HFFc6 (cell line): Measurements from ENCODE around the gene TMEM63B. TPM values are rescaled to one million over a fixed set of nuclear protein-coding genes. Genes with fewer than 3 reads are reported as not detected.

ENCODE experiments used
- DNase-seq: peaks from one replicate; pipeline ENCODE4 v3.0.0-alpha.2; 2018
- H3K27ac Mint-ChIP-seq: 2 replicates; pipeline ENCODE4 v1.8.0; 2020; ENCODE audit warnings: mild to moderate bottlenecking, mixed read lengths
- H3K27me3 Mint-ChIP-seq: 2 replicates; pipeline ENCODE4 v1.8.0; 2021; ENCODE audit warnings: mild to moderate bottlenecking, moderate library complexity, mixed read lengths; ENCODE audit not compliant: insufficient read depth
- H3K36me3 Mint-ChIP-seq: 2 replicates; pipeline ENCODE4 v1.8.0; 2021; ENCODE audit warnings: low read depth, mixed read lengths
- H3K4me1 Mint-ChIP-seq: 2 replicates; pipeline ENCODE4 v1.8.0; 2020; ENCODE audit warnings: low read depth, mixed read lengths
- H3K4me3 Mint-ChIP-seq: 2 replicates; pipeline ENCODE4 v1.8.0; 2020; ENCODE audit warnings: mild to moderate bottlenecking, moderate library complexity, mixed read lengths
- H3K9me3 Mint-ChIP-seq: 2 replicates; pipeline ENCODE4 v1.8.0; 2020; ENCODE audit warnings: mild to moderate bottlenecking, mixed read lengths
- CTCF ChIP-seq: fragments of 200-600 bp; sonication (generic); IDR thresholded peaks from 2 replicates; pipeline ENCODE4 v1.5.0; 2021; ENCODE audit warnings: antibody characterized with exemption, mild to moderate bottlenecking
- total RNA-seq, 6 experiments: library from RNA; stranded (reverse); fragmentation: NEBNext Ultra II Directional; extraction: Animal tissue kit (Norgen Biotek cat#: 25700); gene quantifications; 2 replicates in 1 of 6; 3 replicates in 5 of 6; pipeline ENCODE4 v1.2.3, GENCODE V29; 2021

The TMEM63B gene
- total RNA-seq, 6 experiments from 2014 or later: 38.3 to 55.1 (median 44.7) TPM

GRCh38 chr6:44080561-44081521, 46.5 kb upstream of the TMEM63B start:
- no peaks in the 10 kb centered on the region for H3K9me3 Mint-ChIP-seq
- H3K36me3 Mint-ChIP-seq: no peaks in the 10 kb centered on the region
- TF ChIP-seq CTCF: no peak
- H3K27ac Mint-ChIP-seq: no peak overlapping the region
- H3K4me3 Mint-ChIP-seq: no peak overlapping the region
- DNase-seq: no peak
- no peaks in the 10 kb centered on the region for H3K4me1 Mint-ChIP-seq
- no peaks in the 10 kb centered on the region; the same call in 1 of the 2 replicates for H3K27me3 Mint-ChIP-seq

GRCh38 chr6:44081753-44082152, 45.6 kb upstream of the TMEM63B start:
- Mint-ChIP-seq H3K36me3 (no peaks in the 10 kb centered on the region), H3K4me1 (no peaks in the 10 kb centered on the region), H3K27me3 (no peaks in the 10 kb centered on the region; the same call in 1 of the 2 replicates), H3K4me3 (no peak overlapping the region), H3K9me3 (no peaks in the 10 kb centered on the region), H3K27ac (no peak overlapping the region)
- no peak for DNase-seq
- no peak for TF ChIP-seq CTCF

- H3K9me3 Mint-ChIP-seq: no peaks in the 10 kb centered on the region
- H3K36me3 Mint-ChIP-seq: no peaks in the 10 kb centered on the region
- no peaks in the 10 kb centered on the region; the same call in 1 of the 2 replicates for H3K27me3 Mint-ChIP-seq
- no peak for TF ChIP-seq CTCF
- no peak overlapping the region for H3K4me3 Mint-ChIP-seq
- no peaks in the 10 kb centered on the region for H3K4me1 Mint-ChIP-seq
- H3K27ac Mint-ChIP-seq: no peak overlapping the region
- DNase-seq: no peak
These were observed 44.5 kb upstream of the TMEM63B start for GRCh38 chr6:44082872-44083321.

GRCh38 chr6:44084231-44085014, 42.9 kb upstream of the TMEM63B start:
- Mint-ChIP-seq H3K27me3 (no peaks in the 10 kb centered on the region), H3K4me3 (no peak overlapping the region), H3K27ac (no peak overlapping the region), H3K9me3 (no peaks in the 10 kb centered on the region), H3K36me3 (no peaks in the 10 kb centered on the region), H3K4me1 (no peaks in the 10 kb centered on the region)
- TF ChIP-seq CTCF: no peak
- no peak for DNase-seq

- no peak for DNase-seq
- Mint-ChIP-seq H3K27ac (no peak overlapping the region), H3K36me3 (no peaks in the 10 kb centered on the region), H3K27me3 (no peaks in the 10 kb centered on the region), H3K9me3 (no peaks in the 10 kb centered on the region), H3K4me3 (no peak overlapping the region), H3K4me1 (no peaks in the 10 kb centered on the region)
- no peak for TF ChIP-seq CTCF
These were observed 42.1 kb upstream of the TMEM63B start for GRCh38 chr6:44085219-44085618.
